Psoas muscle (tissue), 8 donors: ENCODE data around the gene SPRY4. TPM values are rescaled to one million over a fixed set of nuclear protein-coding genes. Genes with fewer than 3 reads are reported as not detected.

ENCODE experiments used
- ATAC-seq, 4 donors: fragments of 200-7000 bp; cut with Tn5 transposase; one replicate each; pipeline ENCODE4 v1.9.1; 2020; ENCODE audit warnings: moderate library complexity in 3 of 4, mild to moderate bottlenecking in 2 of 4
- DNase-seq, 2 donors: peaks; one replicate each; pipeline ENCODE4 v3.0.0-alpha.2; 2020
- H3K27ac ChIP-seq: fragments of 200-600 bp; one replicate; pipeline ENCODE4 v1.8.0; 2022
- H3K27me3 ChIP-seq, 3 donors: fragments of 200-600 bp in 1 of 3; one replicate each; pipeline versions ENCODE4 v1.6.1 to v1.8.0; 2013 to 2022; ENCODE audit warnings: low read length in 2 of 3, mild to moderate bottlenecking in 2 of 3, moderate library complexity in 1 of 3; ENCODE audit not compliant: insufficient read depth in 3 of 3
- H3K36me3 ChIP-seq, 2 donors: fragments of 200-600 bp in 1 of 2; one replicate each; pipeline versions ENCODE4 v1.6.1 to v1.8.0; 2013 to 2022; ENCODE audit warnings: low read depth in 1 of 2, mild to moderate bottlenecking in 1 of 2, moderate library complexity in 1 of 2; ENCODE audit not compliant: insufficient read depth in 1 of 2
- H3K4me1 ChIP-seq: fragments of 200-600 bp; one replicate; pipeline ENCODE4 v1.8.0; 2022
- H3K4me3 ChIP-seq: fragments of 200-600 bp; one replicate; pipeline ENCODE4 v1.8.0; 2022; ENCODE audit warnings: mild to moderate bottlenecking
- H3K9me3 ChIP-seq: fragments of 200-600 bp; one replicate; pipeline ENCODE4 v1.8.0; 2022
- WGBS, 3 donors: extraction: QIAGEN DNeasy Blood & Tissue Kit; methylation state at CpG; one replicate each; pipeline versions ENCODE4 v1.1.6 to v1.1.7; 2013; 5-methylcytosine and 5-hydroxymethylcytosine counted together
- intact Hi-C, 2 donors: fragments of 100-400 bp; cut with DNase I; formaldehyde crosslinking; loops; one replicate each; pipeline versions ENCODE4 v1.11.0 to v1.14.2; 2022
- polyA plus RNA-seq, 3 donors: library from polyadenylated mRNA; stranded (reverse); fragments of 200-250 nt; gene quantifications; one replicate each; pipeline ENCODE4 v1.2.3, GENCODE V29; 2013
- total RNA-seq, 4 donors: library from RNA; stranded (reverse); fragmentation: NEBNext Ultra II Directional in 2 of 4; extraction: Animal tissue kit (Norgen Biotek cat#: 25700) in 2 of 4; gene quantifications; one replicate each; pipeline versions ENCODE4 v1.2.1 to v1.2.4, GENCODE V29; 2021 to 2023
- TF ChIP-seq, protein P1 (sequence below): fragments of 200-600 bp; IDR thresholded peaks from one replicate; pipeline ENCODE4 v1.8.0; 2022; ENCODE audit warnings: antibody characterized with exemption
- donor health status: healthy with polysubstance abuse.
- donor health status: DM: no; HTN: no; CAD: no; lungs with moderate emphysema.
- donor health status: Bipolar disorder and iron deficiency.
- donor health status: healthy.
- donor health status: DM: yes; HTN: yes; CAD: no.
- donor health status: DM: no; HTN: no; CAD: no.
- donor health status: DM: no; HTN: no; CAD: no.
- donor health status: DM: yes; HTN: yes; CAD: no.

SPRY4 gene
- total and polyA plus RNA-seq, 7 donors: 1.0 to 8.0 (median 5.6) TPM

DNA sequence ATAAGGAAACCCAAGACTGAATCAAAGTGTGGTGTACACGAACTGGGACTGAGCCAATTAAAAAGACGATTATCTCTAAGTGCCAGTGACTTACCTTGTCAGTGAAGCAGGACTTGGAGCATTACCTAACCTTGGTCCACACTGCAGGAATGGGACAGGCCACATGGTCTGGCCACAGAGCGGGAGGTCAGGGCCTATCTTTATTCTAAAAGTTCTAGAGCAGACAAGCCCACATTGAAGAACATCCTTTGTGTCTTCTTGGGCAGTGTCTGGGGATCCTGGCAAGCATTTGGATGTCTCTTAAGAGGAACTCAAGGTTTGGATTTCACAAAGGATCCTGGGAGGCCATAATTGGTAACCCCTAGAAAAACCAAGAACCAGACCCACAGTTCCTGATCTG lies 16.5 kb downstream of the SPRY4 start:
- H3K27ac ChIP-seq: no peak overlapping the region
- intact Hi-C loops: no loop called here
- 85 to 95% (median 86%) methylated on average over 3 of the region's 3 CpGs for WGBS, 3 donors
- DNase-seq (no peak), ATAC-seq (no peak)
- TF ChIP-seq, protein P1, sequence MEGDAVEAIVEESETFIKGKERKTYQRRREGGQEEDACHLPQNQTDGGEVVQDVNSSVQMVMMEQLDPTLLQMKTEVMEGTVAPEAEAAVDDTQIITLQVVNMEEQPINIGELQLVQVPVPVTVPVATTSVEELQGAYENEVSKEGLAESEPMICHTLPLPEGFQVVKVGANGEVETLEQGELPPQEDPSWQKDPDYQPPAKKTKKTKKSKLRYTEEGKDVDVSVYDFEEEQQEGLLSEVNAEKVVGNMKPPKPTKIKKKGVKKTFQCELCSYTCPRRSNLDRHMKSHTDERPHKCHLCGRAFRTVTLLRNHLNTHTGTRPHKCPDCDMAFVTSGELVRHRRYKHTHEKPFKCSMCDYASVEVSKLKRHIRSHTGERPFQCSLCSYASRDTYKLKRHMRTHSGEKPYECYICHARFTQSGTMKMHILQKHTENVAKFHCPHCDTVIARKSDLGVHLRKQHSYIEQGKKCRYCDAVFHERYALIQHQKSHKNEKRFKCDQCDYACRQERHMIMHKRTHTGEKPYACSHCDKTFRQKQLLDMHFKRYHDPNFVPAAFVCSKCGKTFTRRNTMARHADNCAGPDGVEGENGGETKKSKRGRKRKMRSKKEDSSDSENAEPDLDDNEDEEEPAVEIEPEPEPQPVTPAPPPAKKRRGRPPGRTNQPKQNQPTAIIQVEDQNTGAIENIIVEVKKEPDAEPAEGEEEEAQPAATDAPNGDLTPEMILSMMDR: no peak
- H3K4me3 ChIP-seq: no peak overlapping the region
- H3K9me3 ChIP-seq: no peaks in the 10 kb centered on the region
- H3K36me3 ChIP-seq: no peaks in the 10 kb centered on the region
- no peaks in the 10 kb centered on the region for H3K27me3 ChIP-seq
- peaks cover 10% of the 10 kb centered on the region for H3K4me1 ChIP-seq

DNA sequence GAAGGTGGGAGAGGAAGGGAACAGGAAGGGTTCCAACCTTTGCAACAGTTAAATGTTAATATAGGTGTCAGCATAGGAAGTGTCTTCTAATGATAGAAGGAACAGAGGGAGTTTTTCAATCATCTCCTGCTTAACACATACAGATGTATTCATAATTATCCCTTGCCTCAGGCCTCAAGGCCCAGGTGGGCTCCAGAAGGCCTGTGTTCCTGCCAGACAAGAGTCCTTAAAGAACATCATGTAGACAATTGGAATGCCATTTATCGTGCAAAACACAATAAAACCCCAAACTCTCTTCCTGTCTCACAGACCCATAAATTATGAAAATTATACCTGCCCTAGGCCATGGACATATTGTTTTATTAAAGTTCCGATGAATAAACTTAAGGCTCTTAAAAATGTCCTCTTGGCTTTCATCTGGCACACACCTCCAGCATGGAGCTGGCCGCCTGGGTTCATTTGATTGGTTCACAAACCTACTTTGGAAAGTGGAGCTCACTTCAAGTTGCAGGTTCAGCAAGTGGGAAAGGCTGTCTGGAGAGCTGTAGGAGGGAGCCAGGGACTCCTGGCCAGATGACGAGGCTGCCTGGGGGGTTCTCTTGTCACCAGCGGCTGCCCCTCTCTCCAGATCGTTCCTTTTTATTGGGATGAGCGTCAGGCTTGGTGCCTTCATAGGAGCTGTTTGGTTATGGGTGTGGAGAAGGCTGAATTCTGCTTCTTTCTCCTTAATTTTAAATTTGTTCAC lies 17.5 kb downstream of the SPRY4 start:
- DNase-seq (no peak), ATAC-seq (no peak)
- H3K27ac ChIP-seq: no peak overlapping the region
- no peaks in the 10 kb centered on the region for H3K27me3 ChIP-seq
- no peak overlapping the region for H3K4me3 ChIP-seq
- no peaks in the 10 kb centered on the region for H3K36me3 ChIP-seq
- intact Hi-C loops: no loop called here
- TF ChIP-seq, protein P1: no peak
- no peaks in the 10 kb centered on the region for H3K9me3 ChIP-seq
- 88 to 89% (median 89%) methylated on average over 7 of the region's 7 CpGs for whole genome bisulfite sequencing, 3 donors
- H3K4me1 ChIP-seq: no peaks in the 10 kb centered on the region

DNA sequence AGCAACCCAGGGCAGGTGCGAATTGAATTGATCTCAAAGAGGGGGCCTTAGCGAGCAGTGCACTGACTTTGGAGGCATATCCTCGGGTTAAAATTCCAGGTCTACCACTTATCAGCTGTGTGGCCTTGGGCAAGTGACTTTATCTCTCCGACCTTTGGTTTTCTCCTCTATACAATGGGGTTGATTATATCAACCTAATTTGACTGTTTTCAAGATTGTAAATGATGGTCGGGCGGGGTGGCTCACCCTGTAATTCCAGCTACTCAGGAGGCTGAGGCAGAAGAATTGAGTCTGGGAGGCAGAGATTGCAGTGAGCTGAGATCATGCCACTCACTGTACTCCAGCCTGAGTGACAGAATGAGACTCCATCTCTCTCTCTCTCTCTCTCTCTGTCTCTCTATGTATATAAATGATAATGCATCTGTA lies 18.7 kb downstream of the SPRY4 start:
- H3K4me1 ChIP-seq: no peaks in the 10 kb centered on the region
- H3K9me3 ChIP-seq: no peaks in the 10 kb centered on the region
- no peaks in the 10 kb centered on the region for H3K36me3 ChIP-seq
- ATAC-seq (no peak), DNase-seq (no peak)
- H3K27ac ChIP-seq: no peak overlapping the region
- no peak overlapping the region for H3K4me3 ChIP-seq
- 93 to 98% (median 94%) methylated on average over 6 of the region's 6 CpGs for WGBS, 3 donors
- no peaks in the 10 kb centered on the region for H3K27me3 ChIP-seq
- intact Hi-C loops: no loop called here
- TF ChIP-seq, protein P1: no peak

DNA sequence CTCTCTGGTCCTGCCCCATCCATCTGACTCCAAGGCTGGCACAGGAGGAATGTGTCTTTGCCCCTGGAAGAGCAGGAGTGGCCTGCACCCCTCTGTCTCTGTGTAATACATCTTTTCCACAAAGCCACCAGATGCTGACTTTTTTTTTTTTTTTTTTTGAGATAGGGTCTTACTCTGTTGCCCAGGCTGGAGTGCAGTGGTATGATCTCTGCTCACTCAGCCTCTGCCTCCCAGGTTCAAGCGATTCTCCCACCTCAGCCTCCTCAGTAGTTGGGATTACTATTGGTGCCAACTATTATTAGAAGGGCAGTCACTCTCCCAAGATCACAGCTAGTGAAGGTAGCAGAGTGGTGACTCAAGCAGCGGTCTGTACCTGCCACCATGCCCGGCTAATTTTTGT lies 19.6 kb downstream of the SPRY4 start:
- ATAC-seq: no peak
- Histone ChIP-seq H3K9me3 (no peaks in the 10 kb centered on the region), H3K4me1 (no peaks in the 10 kb centered on the region), H3K36me3 (no peaks in the 10 kb centered on the region), H3K27ac (no peak overlapping the region), H3K4me3 (no peak overlapping the region), H3K27me3 (no peaks in the 10 kb centered on the region)
- DNase-seq: no peak
- TF ChIP-seq, protein P1: no peak
- intact Hi-C loops: no loop called here
- 93 to 98% (median 96%) methylated on average over 3 of the region's 3 CpGs for WGBS, 3 donors
